GM12878 (cell line): Measurements from ENCODE around the gene CREB5. TPM values are rescaled to one million over a fixed set of nuclear protein-coding genes. Genes with fewer than 3 reads are reported as not detected.

Experiments used
- BHLHE40 ChIP-seq, 2 experiments: fragments of 450-650 bp in 1 of 2; IDR thresholded peaks; 2 replicates each; pipeline ENCODE4 v1.6.1; 2011 to 2017; ENCODE audit warnings: low read depth in 2 of 2, borderline replicate concordance in 1 of 2, improper control_type of control experiment in 1 of 2, low read length in 1 of 2, mild to moderate bottlenecking in 1 of 2
- BMI1 ChIP-seq: fragments of 450-650 bp; IDR thresholded peaks from 2 replicates; pipeline ENCODE4 v1.6.1; 2016; ENCODE audit warnings: mild to moderate bottlenecking, moderate library complexity, borderline replicate concordance
- CBX3 ChIP-seq: fragments of 200-600 bp; sonication (generic); IDR thresholded peaks from 2 replicates; pipeline ENCODE4 v1.6.1; 2016; ENCODE audit warnings: low read depth, borderline replicate concordance
- E4F1 ChIP-seq: fragments of 450-650 bp; IDR thresholded peaks from 2 replicates; pipeline ENCODE4 v1.6.1; 2018; ENCODE audit warnings: borderline replicate concordance, mild to moderate bottlenecking; ENCODE audit not compliant: partially characterized antibody
- EED ChIP-seq: sonication (generic); IDR thresholded peaks from 2 replicates; pipeline ENCODE4 v1.6.1; 2016; ENCODE audit warnings: antibody characterized with exemption, low read depth
- EGR1 ChIP-seq, 2 experiments: IDR thresholded peaks; 1 replicate in 1 of 2; 2 replicates in 1 of 2; pipeline ENCODE4 v1.6.1; 2011 to 2012; ENCODE audit warnings: low read depth in 2 of 2, low read length in 2 of 2, borderline replicate concordance in 1 of 2, mild to moderate bottlenecking in 1 of 2, moderate library complexity in 1 of 2
- ESRRA ChIP-seq: IDR thresholded peaks from 2 replicates; pipeline ENCODE4 v1.6.1; 2012; ENCODE audit warnings: mild to moderate bottlenecking, low read length, improper control_type of control experiment
- IRF5 ChIP-seq: fragments of 450-650 bp; IDR thresholded peaks from 2 replicates; pipeline ENCODE4 v1.6.1; 2017; ENCODE audit warnings: borderline replicate concordance
- JUNB ChIP-seq: IDR thresholded peaks from 2 replicates; pipeline ENCODE4 v1.6.1; 2016; ENCODE audit warnings: antibody characterized with exemption, mild to moderate bottlenecking
- KAT2A ChIP-seq: conservative IDR thresholded peaks from 2 replicates; pipeline ENCODE4 v1.6.1; 2011; ENCODE audit warnings: low read depth, low read length; ENCODE audit not compliant: control insufficient read depth
- MTA3 ChIP-seq: IDR thresholded peaks from 2 replicates; pipeline ENCODE4 v1.6.1; 2012; ENCODE audit warnings: low read length, inconsistent platforms, borderline replicate concordance
- PBX3 ChIP-seq: IDR thresholded peaks from 2 replicates; pipeline ENCODE4 v1.6.1; 2011; ENCODE audit warnings: mild to moderate bottlenecking, low read depth, low read length, moderate library complexity; ENCODE audit not compliant: insufficient replicate concordance
- PRDM15 ChIP-seq: fragments of 450-650 bp; formaldehyde crosslinking; IDR thresholded peaks from 2 replicates; pipeline ENCODE4 v1.4.0; 2020; ENCODE audit warnings: mild to moderate bottlenecking, moderate library complexity
- RAD21 ChIP-seq: IDR thresholded peaks from 2 replicates; pipeline ENCODE4 v1.6.1; 2011; ENCODE audit warnings: mild to moderate bottlenecking, low read depth, low read length, moderate library complexity; ENCODE audit not compliant: insufficient read depth
- RAD51 ChIP-seq: fragments of 450-650 bp; IDR thresholded peaks from 2 replicates; pipeline ENCODE4 v1.6.1; 2016; ENCODE audit warnings: moderate library complexity, mild to moderate bottlenecking, inconsistent platforms
- SMARCA5 ChIP-seq: fragments of 450-650 bp; IDR thresholded peaks from 2 replicates; pipeline ENCODE4 v1.6.1; 2017; ENCODE audit warnings: mild to moderate bottlenecking
- TCF3 ChIP-seq: IDR thresholded peaks from 2 replicates; pipeline ENCODE4 v1.6.1; 2012; ENCODE audit warnings: low read depth, mild to moderate bottlenecking, low read length, borderline replicate concordance; ENCODE audit not compliant: insufficient read depth
- WRNIP1 ChIP-seq: IDR thresholded peaks from 2 replicates; pipeline ENCODE4 v1.6.1; 2011; ENCODE audit warnings: low read depth, low read length, improper control_type of control experiment, borderline replicate concordance
- polyA plus RNA-seq, 11 experiments: library from polyadenylated mRNA; depleted of rRNA in 4 of 11; unstranded in 6 of 11; stranded (reverse) in 5 of 11; fragments of >200 nt; fragmentation: Nextera tagmentation in 4 of 11; fragmentation: Illumina TruSeq in 1 of 11; extraction: Ambion mirVana in 4 of 11; extraction: Trizol in 1 of 11; gene quantifications; 1 replicate in 1 of 11; 2 replicates in 10 of 11; pipeline versions ENCODE4 v1.2.1 to v1.2.3, GENCODE V29; 2011 to 2016; ENCODE audit warnings: inconsistent platforms in 2 of 11, missing spikeins in 2 of 11, low read depth in 1 of 11
- total RNA-seq, 4 experiments: library from RNA; depleted of rRNA in 3 of 4; stranded (reverse); fragments of >200 nt in 3 of 4; fragmentation: Illumina TruSeq in 1 of 4; extraction: Trizol in 1 of 4; gene quantifications; 2 replicates each; pipeline versions ENCODE4 v1.2.1 to v1.2.3, GENCODE V29; 2013 to 2021

Gene CREB5
- total and polyA plus RNA-seq, 10 of the 15 experiments (the other 5 are each of a cell fraction or from before 2014, with no cell fraction given): 12.9 to 74.1 (median 53.0) TPM

GRCh38 chr7:28617308-28617880, 205.1 kb downstream of the CREB5 start (continued):
- no peak for TF ChIP-seq PBX3
- 0 out of 2 replicates have a peak, but pooled peaks have one; percentile 13 for TF ChIP-seq RAD51
- no peak for TF ChIP-seq EGR1 (IDR thresholded peaks at IDR 0.05; ENCODE audit: borderline replicate concordance in 1 of 2, low read depth in 2 of 2, low read length in 2 of 2)
- TF ChIP-seq BHLHE40 (IDR thresholded peaks at IDR 0.05; ENCODE audit: borderline replicate concordance in 1 of 2, low read depth in 2 of 2, low read length in 1 of 2): no peak
- no peak for TF ChIP-seq RAD21
- no peak for TF ChIP-seq PRDM15 (CRISPR knock-in tag)
- TF ChIP-seq JUNB: no peak
- peak; percentile 82 for TF ChIP-seq EED
- no peak for TF ChIP-seq MTA3
- TF ChIP-seq WRNIP1: no peak
- no peak for TF ChIP-seq CBX3
- no peak for TF ChIP-seq SMARCA5
- no peak for TF ChIP-seq TCF3
- no peak for TF ChIP-seq BMI1
- no peak for TF ChIP-seq IRF5
- no peak for TF ChIP-seq ESRRA
- no peak for TF ChIP-seq KAT2A
- no peak for TF ChIP-seq E4F1
